Activated T-helper 9 cell treated with anti-CD3 and anti-CD28 coated beads, Interleukin-2, amount 50 U/mL, for 16 hours (primary cell): ENCODE results near the gene ZNF107.
"Not testable (repeated sequence)": the region's sequence is repeated elsewhere in the genome, so short reads cannot be mapped to it uniquely, and the experiment has no call there.

Experiments used
- DNase-seq: peaks from one replicate; pipeline ENCODE4 v3.0.0-alpha.2; 2020; ENCODE audit warnings: low read depth

Gene ZNF107

GRCh38 chr7:64651203-64651602 is 14.7 kb upstream of the ZNF107 start:
- DNase-seq, result no peak

- no peak for DNase-seq
These were observed 14.2 kb upstream of the ZNF107 start for GRCh38 chr7:64651632-64652165.

- no peak for DNase-seq
These were observed 12.1 kb upstream of the ZNF107 start for GRCh38 chr7:64653721-64654401.

- DNase-seq, result no peak
These were observed 11.0 kb upstream of the ZNF107 start for GRCh38 chr7:64654796-64655548.

- DNase-seq, result no peak
These were observed 10.1 kb upstream of the ZNF107 start for GRCh38 chr7:64655811-64656210.

GRCh38 chr7:64656489-64656888 is 9.4 kb upstream of the ZNF107 start:
- DNase-seq, result no peak

GRCh38 chr7:64662091-64662490 is 3.8 kb upstream of the ZNF107 start:
- not testable (repeated sequence) for DNase-seq

GRCh38 chr7:64666663-64667050 is 724 bp downstream of the ZNF107 start:
- DNase-seq, result no peak

- no peak for DNase-seq
These were observed 1.4 kb downstream of the ZNF107 start for GRCh38 chr7:64667311-64667710.

GRCh38 chr7:64672414-64672813 is 6.5 kb downstream of the ZNF107 start:
- no peak for DNase-seq

GRCh38 chr7:64685091-64685490 is 19.2 kb downstream of the ZNF107 start:
- DNase-seq, result no peak

GRCh38 chr7:64685741-64686140 is 19.8 kb downstream of the ZNF107 start:
- no peak for DNase-seq

GRCh38 chr7:64686493-64687184 is 20.7 kb downstream of the ZNF107 start:
- DNase-seq, result no peak

GRCh38 chr7:64687249-64687648 is 21.3 kb downstream of the ZNF107 start:
- no peak for DNase-seq

GRCh38 chr7:64688988-64689387 is 23.1 kb downstream of the ZNF107 start:
- DNase-seq, result no peak

GRCh38 chr7:64691831-64692230 is 25.9 kb downstream of the ZNF107 start:
- DNase-seq, result no peak

- DNase-seq, result not testable (repeated sequence)
These were observed 31.9 kb downstream of the ZNF107 start for GRCh38 chr7:64697863-64698262.

- DNase-seq, result no peak
These were observed 40.8 kb downstream of the ZNF107 start for GRCh38 chr7:64706625-64707292.

- not testable (repeated sequence) for DNase-seq
These were observed 52.0 kb downstream of the ZNF107 start for GRCh38 chr7:64717896-64718295.

- no peak for DNase-seq
These were observed 63.3 kb downstream of the ZNF107 start for GRCh38 chr7:64729089-64729848.

GRCh38 chr7:64733550-64734240 is 67.8 kb downstream of the ZNF107 start:
- DNase-seq, result no peak
